HepG2 (cell line): ENCODE results near the gene TMEFF2. TPM values are rescaled to one million over a fixed set of nuclear protein-coding genes. Genes with fewer than 3 reads are reported as not detected.

Source experiments
- ATAC-seq: fragments of 200-7000 bp; cut with Tn5 transposase; 3 replicates; pipeline ENCODE4 v1.9.1; 2020; ENCODE audit warnings: mild to moderate bottlenecking, moderate library complexity
- BruUV-seq: library from RNA; stranded (reverse); fragments of 400-500 nt; replicated peaks from 2 replicates; lab custom pipeline; 2021; lab: Mats Ljungman, UMichigan
- CTCF ChIA-PET: fragments of 300-600 bp; formaldehyde crosslinking; extraction: SDS; loops from one replicate; lab custom pipeline; 2021; ENCODE audit warnings: low total read pairs, inconsistent platforms, low intra/inter-chr PET ratio; lab: Yijun Ruan, JAX
- POLR2A ChIA-PET: fragments of 350-600 bp; sonication (Branson Sonifier 250); formaldehyde crosslinking; loops from one replicate; lab custom pipeline; 2020; ENCODE audit warnings: antibody characterized with exemption, inconsistent platforms; lab: Yijun Ruan, JAX
- DNase-seq: peaks from one replicate; pipeline ENCODE4 v3.0.0-alpha.2; 2015; ENCODE audit warnings: low spot score
- FAIRE-seq: peaks from 3 replicates; lab custom pipeline; 2011; peaks lifted over from hg19 to GRCh38; lab: Jason Lieb, UNC
- H2AFZ ChIP-seq: one replicate; pipeline ENCODE4 v1.6.1; 2011; ENCODE audit warnings: low read length, inconsistent platforms
- H3K27ac ChIP-seq: fragments of 300-600 bp; 3 replicates; pipeline ENCODE4 v1.8.0; 2011; ENCODE audit warnings: mixed run types, mild to moderate bottlenecking, mixed read lengths, low read length, inconsistent platforms; ENCODE audit not compliant: insufficient read depth; ENCODE audit errors: extremely low read length
- H3K27me3 ChIP-seq, 2 experiments: fragments of 200-600 bp in 1 of 2; 2 replicates in 1 of 2; 3 replicates in 1 of 2; pipeline versions ENCODE4 v1.6.0 to v1.8.0; 2011; ENCODE audit warnings: low read length in 2 of 2, mild to moderate bottlenecking in 2 of 2, moderate library complexity in 2 of 2, inconsistent platforms in 1 of 2; ENCODE audit not compliant: insufficient read depth in 2 of 2, control insufficient read depth in 1 of 2
- H3K36me3 ChIP-seq, 2 experiments: fragments of 200-600 bp in 1 of 2; replicated peaks in 1 of 2; 2 replicates in 1 of 2; 3 replicates in 1 of 2; pipeline versions ENCODE4 v1.5.1 to v1.8.0; 2011; ENCODE audit warnings: low read length in 2 of 2, inconsistent platforms in 1 of 2; ENCODE audit not compliant: insufficient read depth in 2 of 2, control insufficient read depth in 1 of 2
- H3K4me1 ChIP-seq: 2 replicates; pipeline ENCODE4 v1.5.1; 2012; ENCODE audit warnings: low read length, inconsistent platforms; ENCODE audit not compliant: insufficient read depth
- H3K4me2 ChIP-seq: 2 replicates; pipeline ENCODE4 v1.6.0; 2011; ENCODE audit warnings: low read depth, low read length, inconsistent platforms
- H3K4me3 ChIP-seq, 3 experiments: fragments of 200-600 bp in 1 of 3; sonication (generic), shearing (Covaris generic) in 1 of 3; replicated peaks in 1 of 3; 2 replicates each; pipeline ENCODE4 v1.5.1; 2011 to 2016; ENCODE audit warnings: low read length in 3 of 3, inconsistent platforms in 2 of 3, low read depth in 2 of 3, mild to moderate bottlenecking in 2 of 3, control low read depth in 1 of 3, mixed read lengths in 1 of 3; ENCODE audit not compliant: insufficient read depth in 1 of 3
- H3K79me2 ChIP-seq: one replicate; pipeline ENCODE4 v1.6.1; 2011; ENCODE audit warnings: low read length, inconsistent platforms; ENCODE audit not compliant: insufficient read depth
- H3K9ac ChIP-seq: 2 replicates; pipeline ENCODE4 v1.6.0; 2011; ENCODE audit warnings: mild to moderate bottlenecking, low read depth, low read length, inconsistent platforms; ENCODE audit not compliant: insufficient read depth
- H3K9me3 ChIP-seq: 2 replicates; pipeline ENCODE4 v1.5.1; 2012; ENCODE audit warnings: mild to moderate bottlenecking, low read length
- H4K20me1 ChIP-seq: 2 replicates; pipeline ENCODE4 v1.6.0; 2011; ENCODE audit warnings: inconsistent platforms, mild to moderate bottlenecking, low read length, moderate library complexity; ENCODE audit not compliant: insufficient read depth
- IRF2 ChIP-seq: IDR thresholded peaks from 2 replicates; pipeline ENCODE4 v1.6.1; 2018; ENCODE audit warnings: missing genetic modification reagents, missing compliant biosample characterization
- NCOA5 ChIP-seq: sonication (generic); formaldehyde crosslinking; IDR thresholded peaks from 2 replicates; pipeline ENCODE4 v1.4.0; 2020; ENCODE audit warnings: missing genetic modification reagents
- RARG ChIP-seq: sonication (generic); formaldehyde crosslinking; IDR thresholded peaks from 2 replicates; pipeline ENCODE4 v1.4.0; 2020; ENCODE audit warnings: low read depth, mild to moderate bottlenecking, missing genetic modification reagents
- RFX3 ChIP-seq: IDR thresholded peaks from 2 replicates; pipeline ENCODE4 v1.6.1; 2016; ENCODE audit warnings: missing biosample characterization, missing genetic modification reagents
- RFXAP ChIP-seq: sonication (generic); formaldehyde crosslinking; IDR thresholded peaks from 2 replicates; pipeline ENCODE4 v1.4.0; 2020; ENCODE audit warnings: missing genetic modification reagents, borderline replicate concordance
- RXRB ChIP-seq: IDR thresholded peaks from 2 replicates; pipeline ENCODE4 v1.6.1; 2016; ENCODE audit warnings: borderline replicate concordance, missing genetic modification reagents, missing compliant biosample characterization
- STAT6 ChIP-seq: sonication (generic); formaldehyde crosslinking; IDR thresholded peaks from 2 replicates; pipeline ENCODE4 v1.4.0; 2020; ENCODE audit warnings: missing genetic modification reagents, mild to moderate bottlenecking, borderline replicate concordance
- TBX3 ChIP-seq: fragments of 450-650 bp; IDR thresholded peaks from 2 replicates; pipeline ENCODE4 v1.6.1; 2017; ENCODE audit warnings: antibody characterized with exemption, mild to moderate bottlenecking, inconsistent platforms, borderline replicate concordance
- ZBTB42 ChIP-seq: sonication (generic); formaldehyde crosslinking; IDR thresholded peaks from 2 replicates; pipeline ENCODE4 v1.5.0; 2020; ENCODE audit warnings: mild to moderate bottlenecking, missing genetic modification reagents
- ZMYM4 ChIP-seq: sonication (generic); formaldehyde crosslinking; IDR thresholded peaks from 2 replicates; pipeline ENCODE4 v1.8.1; 2023; ENCODE audit warnings: mild to moderate bottlenecking, missing genetic modification reagents
- ZNF792 ChIP-seq: IDR thresholded peaks from 2 replicates; pipeline ENCODE4 v1.6.1; 2016
- WGBS: methylation state at CpG from one replicate; pipeline ENCODE4 v1.1.6; 2017; ENCODE audit warnings: low lambda C conversion rate; 5-methylcytosine and 5-hydroxymethylcytosine counted together
- in situ Hi-C: cut with HindIII; loops from 2 replicates; pipeline ENCODE4 v1.10.0; 2017; ENCODE audit warnings: low pct_unique_long_range_greater_than_20kb; ENCODE audit not compliant: extremely low pct_ligation_motif_present
- intact Hi-C: fragments of 100-400 bp; cut with micrococcal nuclease; formaldehyde crosslinking; loops from one replicate; pipeline ENCODE4 v1.10.0; 2022; ENCODE audit not compliant: unreplicated experiment
- polyA plus RNA-seq, 8 experiments: library from polyadenylated mRNA; depleted of rRNA in 3 of 8; stranded (reverse) in 7 of 8; unstranded in 1 of 8; fragments of >200 nt; fragmentation: Illumina TruSeq in 4 of 8; extraction: Trizol in 4 of 8; gene quantifications; 2 replicates each; pipeline versions ENCODE4 v1.2.1 to v1.2.3, GENCODE V29; 2011 to 2016; ENCODE audit warnings: low read depth in 4 of 8, missing spikeins in 1 of 8, mixed read lengths in 1 of 8; ENCODE audit not compliant: insufficient read depth in 1 of 8
- total RNA-seq, 5 experiments: library from RNA; depleted of rRNA; stranded (reverse); fragments of >200 nt; fragmentation: Illumina TruSeq; extraction: Trizol; gene quantifications; 2 replicates each; pipeline ENCODE4 v1.2.3, GENCODE V29; 2016; ENCODE audit warnings: low read depth in 1 of 5
- TF ChIP-seq, protein P1 (sequence below): sonication (generic); formaldehyde crosslinking; IDR thresholded peaks from 2 replicates; pipeline ENCODE4 v1.4.0; 2020; ENCODE audit warnings: mild to moderate bottlenecking, missing genetic modification reagents

The TMEFF2 gene
- total and polyA plus RNA-seq, 2 of the 13 experiments (the other 11 are each of a cell fraction or from before 2014, with no cell fraction given): not detected

- TF ChIP-seq STAT6 (CRISPR knock-in tag) (no peak), TBX3 (no peak), RFXAP (CRISPR knock-in tag) (no peak), ZBTB42 (CRISPR knock-in tag) (no peak)
These were observed 242.9 kb downstream of the TMEFF2 start (continued) for GRCh38 chr2:191951832-191952231.

DNA sequence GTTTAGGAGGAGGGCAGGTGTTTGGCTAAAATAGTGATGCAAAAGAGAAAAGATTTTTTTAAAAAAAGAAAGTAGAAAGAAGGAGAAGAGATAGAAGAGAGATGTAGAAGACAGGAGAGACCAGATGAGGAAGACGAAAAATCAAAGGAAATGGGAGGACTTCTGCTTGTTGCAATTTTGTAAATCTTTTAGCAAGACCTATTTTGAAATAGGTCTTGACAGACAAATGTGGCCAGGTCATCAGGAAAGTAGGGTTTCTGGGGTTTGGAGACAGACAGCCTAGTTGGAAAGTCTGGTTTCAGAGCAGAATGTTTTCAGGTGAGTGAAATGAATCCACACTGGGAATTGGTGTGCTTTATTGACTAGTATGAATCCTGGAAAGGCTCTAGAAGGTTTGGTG is 243.4 kb downstream of the TMEFF2 start:
- Histone ChIP-seq H3K79me2 (no peaks in the 10 kb centered on the region), H3K27me3 (no peaks in the 10 kb centered on the region), H3K9ac (no peak overlapping the region), H3K4me1 (no peaks in the 10 kb centered on the region), H2AFZ (no peak overlapping the region), H3K4me3 (no peak overlapping the region), H3K4me2 (no peak overlapping the region), H4K20me1 (no peaks in the 10 kb centered on the region), H3K9me3 (no peaks in the 10 kb centered on the region), H3K27ac (no peak overlapping the region), H3K36me3 (no peaks in the 10 kb centered on the region)
- intact Hi-C loops (no loop called here), in situ Hi-C loops (no loop called here)
- FAIRE-seq (no peak), ATAC-seq (no peak), DNase-seq (no peak)
- POLR2A ChIA-PET: no interaction called here
- no peak for TF ChIP-seq RARG (CRISPR knock-in tag)
- TF ChIP-seq IRF2 (CRISPR knock-in tag): no peak
- no peak for TF ChIP-seq RXRB (CRISPR knock-in tag)
- TF ChIP-seq RFX3 (CRISPR knock-in tag): no peak
- TF ChIP-seq ZMYM4 (CRISPR knock-in tag): no peak
- no peak for TF ChIP-seq NCOA5
- TF ChIP-seq, protein P1, sequence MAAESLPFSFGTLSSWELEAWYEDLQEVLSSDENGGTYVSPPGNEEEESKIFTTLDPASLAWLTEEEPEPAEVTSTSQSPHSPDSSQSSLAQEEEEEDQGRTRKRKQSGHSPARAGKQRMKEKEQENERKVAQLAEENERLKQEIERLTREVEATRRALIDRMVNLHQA: no peak
- no peak for TF ChIP-seq ZNF792 (CRISPR knock-in tag)
- BruUV-seq: no TSS peak
- CTCF ChIA-PET: no interaction called here
- 45% methylated on average over 1 of the region's 1 CpG for WGBS
